NB4 (cell line): ENCODE results near the gene PCYT2.

Source experiments
- DNase-seq: peaks from one replicate; pipeline ENCODE4 v3.0.0; 2010; ENCODE audit warnings: low read depth
- H3K4me3 ChIP-seq: one replicate; pipeline ENCODE4 v1.5.1; 2011; ENCODE audit warnings: mild to moderate bottlenecking, low read depth, low read length, moderate library complexity
- MAX ChIP-seq: IDR thresholded peaks from 2 replicates; pipeline ENCODE4 v1.6.1; 2011; ENCODE audit warnings: low read depth, low read length
- MYC ChIP-seq: IDR thresholded peaks from 2 replicates; pipeline ENCODE4 v1.6.1; 2011; ENCODE audit warnings: low read depth, low read length
- POLR2A ChIP-seq: IDR thresholded peaks from 2 replicates; pipeline ENCODE4 v1.6.1; 2011; ENCODE audit warnings: mild to moderate bottlenecking; ENCODE audit not compliant: insufficient read length; ENCODE audit errors: extremely low read depth
- TF ChIP-seq, protein P1 (sequence below): IDR thresholded peaks from one replicate; pipeline ENCODE4 v1.5.1; 2012; ENCODE audit warnings: low read depth, low read length

PCYT2 gene

DNA sequence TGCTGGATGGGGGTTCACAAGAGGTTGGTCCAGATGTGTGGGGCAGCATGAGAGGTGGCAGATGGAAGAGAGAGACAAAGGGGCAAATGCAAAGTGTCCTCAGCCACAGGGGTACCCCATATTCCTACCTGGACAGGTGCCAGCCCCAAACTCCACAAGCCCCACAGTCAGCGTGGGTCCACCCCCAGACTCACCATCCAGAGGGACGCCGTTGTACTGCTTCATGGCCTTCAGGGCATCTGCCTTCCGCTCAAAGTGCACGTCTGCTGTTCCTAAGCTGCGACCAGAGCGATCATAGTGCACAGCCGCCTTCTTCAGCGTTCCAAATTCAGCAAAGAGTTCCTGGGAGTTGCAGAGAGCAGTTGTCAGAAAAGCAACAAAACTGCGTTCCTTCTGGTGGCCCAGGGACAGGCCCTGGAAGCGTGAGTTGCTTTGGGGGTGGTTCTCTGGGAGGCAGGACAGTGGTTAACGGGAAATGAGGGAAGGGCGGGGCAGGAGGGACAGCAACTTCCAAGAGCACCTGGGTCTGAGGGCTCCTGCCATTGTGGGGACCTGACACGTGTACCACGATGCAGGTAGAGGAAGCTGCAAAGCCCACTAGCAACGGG is 22.1 kb downstream of the PCYT2 start:
- TF ChIP-seq, protein P1, sequence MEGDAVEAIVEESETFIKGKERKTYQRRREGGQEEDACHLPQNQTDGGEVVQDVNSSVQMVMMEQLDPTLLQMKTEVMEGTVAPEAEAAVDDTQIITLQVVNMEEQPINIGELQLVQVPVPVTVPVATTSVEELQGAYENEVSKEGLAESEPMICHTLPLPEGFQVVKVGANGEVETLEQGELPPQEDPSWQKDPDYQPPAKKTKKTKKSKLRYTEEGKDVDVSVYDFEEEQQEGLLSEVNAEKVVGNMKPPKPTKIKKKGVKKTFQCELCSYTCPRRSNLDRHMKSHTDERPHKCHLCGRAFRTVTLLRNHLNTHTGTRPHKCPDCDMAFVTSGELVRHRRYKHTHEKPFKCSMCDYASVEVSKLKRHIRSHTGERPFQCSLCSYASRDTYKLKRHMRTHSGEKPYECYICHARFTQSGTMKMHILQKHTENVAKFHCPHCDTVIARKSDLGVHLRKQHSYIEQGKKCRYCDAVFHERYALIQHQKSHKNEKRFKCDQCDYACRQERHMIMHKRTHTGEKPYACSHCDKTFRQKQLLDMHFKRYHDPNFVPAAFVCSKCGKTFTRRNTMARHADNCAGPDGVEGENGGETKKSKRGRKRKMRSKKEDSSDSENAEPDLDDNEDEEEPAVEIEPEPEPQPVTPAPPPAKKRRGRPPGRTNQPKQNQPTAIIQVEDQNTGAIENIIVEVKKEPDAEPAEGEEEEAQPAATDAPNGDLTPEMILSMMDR = no peak
- TF ChIP-seq MYC (no peak), POLR2A (no peak), MAX (no peak)
- peak overlapping the region; percentile 94 for H3K4me3 ChIP-seq
- DNase-seq = no peak

GRCh38 chr17:81888105-81888987 is 22.9 kb downstream of the PCYT2 start:
- H3K4me3 ChIP-seq = no peak overlapping the region
- no peak for DNase-seq

GRCh38 chr17:81885869-81886548 is 25.2 kb downstream of the PCYT2 start:
- peak; percentile 26 for DNase-seq
- no peak overlapping the region for H3K4me3 ChIP-seq

More at GRCh38 chr17:81888105-81888987, 22.9 kb downstream of the PCYT2 start:
- TF ChIP-seq, protein P1 = no peak
- TF ChIP-seq MYC (no peak), MAX (no peak), POLR2A (no peak)

DNA sequence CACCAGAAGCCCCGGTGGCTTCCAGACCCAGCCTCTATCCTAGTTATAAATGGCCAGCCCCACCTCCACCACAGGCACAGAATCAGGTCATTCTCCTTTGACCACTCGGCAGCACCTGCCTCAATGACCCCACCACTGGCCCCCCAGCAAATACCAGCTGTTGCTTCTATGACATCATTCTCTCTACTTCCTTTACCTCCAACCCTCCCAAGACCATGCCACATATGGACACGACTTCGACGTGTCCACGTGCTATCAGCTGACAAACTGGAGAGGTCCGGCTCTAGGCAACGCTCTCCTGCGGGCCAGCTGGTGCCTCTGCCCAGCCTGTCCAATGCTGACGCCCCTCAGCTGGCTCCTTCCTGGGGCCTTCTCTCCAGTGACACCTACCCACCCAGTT is 25.7 kb downstream of the PCYT2 start:
- TF ChIP-seq POLR2A = no peak
- no peak for TF ChIP-seq MAX
- TF ChIP-seq MYC = no peak
- TF ChIP-seq, protein P1 = no peak
- H3K4me3 ChIP-seq = no peak overlapping the region
- DNase-seq = no peak

More at GRCh38 chr17:81885869-81886548, 25.2 kb downstream of the PCYT2 start:
- TF ChIP-seq MAX (no peak), POLR2A (no peak), MYC (no peak)
- TF ChIP-seq, protein P1 = no peak

GRCh38 chr17:81884968-81885367 is 26.2 kb downstream of the PCYT2 start:
- DNase-seq = no peak
- no peak overlapping the region for H3K4me3 ChIP-seq
- no peak for TF ChIP-seq POLR2A
- TF ChIP-seq MYC = no peak
- TF ChIP-seq MAX = no peak
- TF ChIP-seq, protein P1 = no peak
